ENCODE results near the gene ZNF831. TPM values are rescaled to one million over a fixed set of nuclear protein-coding genes. Genes with fewer than 3 reads are reported as not detected.

ZNF831 gene
- total RNA-seq, 1 donor = not detected

DNA sequence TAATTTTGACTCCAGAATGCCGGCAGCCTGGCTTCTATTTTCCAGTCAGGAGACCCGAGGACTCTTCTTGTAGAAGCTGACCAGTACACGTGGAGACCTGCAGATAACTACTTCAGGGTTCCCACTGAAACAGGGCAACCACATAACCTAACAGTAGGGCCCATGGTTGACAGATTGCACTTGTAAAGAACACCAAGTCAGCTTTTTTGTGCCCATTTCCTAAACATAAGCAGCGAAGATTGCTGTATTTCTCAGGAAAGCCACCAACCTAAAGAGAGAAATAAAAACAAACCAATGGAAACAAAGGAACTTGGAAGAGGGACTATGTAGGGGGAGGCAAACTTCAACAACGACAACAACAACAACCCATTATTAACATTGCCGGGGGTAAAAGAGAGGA, 86.7 kb downstream of the ZNF831 start:
- TF ChIP-seq, protein P1, sequence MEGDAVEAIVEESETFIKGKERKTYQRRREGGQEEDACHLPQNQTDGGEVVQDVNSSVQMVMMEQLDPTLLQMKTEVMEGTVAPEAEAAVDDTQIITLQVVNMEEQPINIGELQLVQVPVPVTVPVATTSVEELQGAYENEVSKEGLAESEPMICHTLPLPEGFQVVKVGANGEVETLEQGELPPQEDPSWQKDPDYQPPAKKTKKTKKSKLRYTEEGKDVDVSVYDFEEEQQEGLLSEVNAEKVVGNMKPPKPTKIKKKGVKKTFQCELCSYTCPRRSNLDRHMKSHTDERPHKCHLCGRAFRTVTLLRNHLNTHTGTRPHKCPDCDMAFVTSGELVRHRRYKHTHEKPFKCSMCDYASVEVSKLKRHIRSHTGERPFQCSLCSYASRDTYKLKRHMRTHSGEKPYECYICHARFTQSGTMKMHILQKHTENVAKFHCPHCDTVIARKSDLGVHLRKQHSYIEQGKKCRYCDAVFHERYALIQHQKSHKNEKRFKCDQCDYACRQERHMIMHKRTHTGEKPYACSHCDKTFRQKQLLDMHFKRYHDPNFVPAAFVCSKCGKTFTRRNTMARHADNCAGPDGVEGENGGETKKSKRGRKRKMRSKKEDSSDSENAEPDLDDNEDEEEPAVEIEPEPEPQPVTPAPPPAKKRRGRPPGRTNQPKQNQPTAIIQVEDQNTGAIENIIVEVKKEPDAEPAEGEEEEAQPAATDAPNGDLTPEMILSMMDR (IDR thresholded peaks at IDR 0.05; ENCODE audit: insufficient read depth, low read length) = no peak
- DNase-seq (ENCODE audit: low read depth) = no peak
- no peak overlapping the region for H3K4me3 ChIP-seq (ENCODE audit: low read depth, low read length)

DNA sequence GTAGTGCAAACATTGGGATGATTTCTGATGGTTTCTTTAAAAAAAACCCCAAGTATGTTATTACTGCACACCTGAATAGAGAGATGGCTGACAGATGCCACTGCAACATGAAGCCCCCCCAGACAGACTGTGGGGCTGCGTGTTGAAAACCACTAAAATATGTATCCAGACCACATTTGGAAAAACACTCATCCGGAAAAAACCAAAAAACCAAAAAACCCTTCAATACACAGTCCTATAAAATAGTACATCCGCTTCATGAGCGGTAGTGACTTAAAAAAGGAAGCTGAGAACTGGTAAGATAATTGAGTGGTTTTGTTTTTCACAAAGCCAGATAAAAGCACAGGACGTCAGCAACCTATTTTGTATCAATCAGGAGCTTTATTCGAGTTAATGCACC, 89.7 kb downstream of the ZNF831 start:
- no peak for DNase-seq (ENCODE audit: low read depth)
- TF ChIP-seq, protein P1 (IDR thresholded peaks at IDR 0.05; ENCODE audit: insufficient read depth, low read length) = no peak
- H3K4me3 ChIP-seq (ENCODE audit: low read depth, low read length) = no peak overlapping the region

DNA sequence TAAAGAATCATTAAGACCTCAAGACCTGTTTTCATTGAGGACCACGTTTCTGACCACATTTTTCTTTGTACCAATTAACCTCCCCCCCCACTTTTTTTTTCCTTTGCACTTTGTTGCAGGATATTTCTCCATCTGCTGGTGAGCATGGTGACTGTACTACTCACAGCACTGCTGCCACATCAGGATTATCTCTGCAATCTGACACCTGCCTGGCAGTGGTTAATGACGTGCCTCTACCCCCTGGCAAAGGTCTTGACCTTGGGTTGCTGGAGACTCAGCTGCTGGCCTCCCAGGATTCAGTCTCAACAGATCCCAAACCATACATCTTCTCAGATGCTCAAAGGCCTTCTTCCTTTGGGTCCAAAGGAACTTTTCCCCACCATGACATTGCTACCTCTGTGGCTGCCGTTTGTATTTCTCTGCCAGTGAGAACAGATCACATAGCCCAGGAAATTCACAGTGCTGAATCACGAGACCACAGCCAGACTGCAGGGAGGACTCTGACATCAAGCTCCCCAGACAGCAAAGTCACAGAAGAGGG, 90.2 kb downstream of the ZNF831 start:
- H3K4me3 ChIP-seq (ENCODE audit: low read depth, low read length) = no peak overlapping the region
- TF ChIP-seq, protein P1 (IDR thresholded peaks at IDR 0.05; ENCODE audit: insufficient read depth, low read length) = no peak
- no peak for DNase-seq (ENCODE audit: low read depth)

DNA sequence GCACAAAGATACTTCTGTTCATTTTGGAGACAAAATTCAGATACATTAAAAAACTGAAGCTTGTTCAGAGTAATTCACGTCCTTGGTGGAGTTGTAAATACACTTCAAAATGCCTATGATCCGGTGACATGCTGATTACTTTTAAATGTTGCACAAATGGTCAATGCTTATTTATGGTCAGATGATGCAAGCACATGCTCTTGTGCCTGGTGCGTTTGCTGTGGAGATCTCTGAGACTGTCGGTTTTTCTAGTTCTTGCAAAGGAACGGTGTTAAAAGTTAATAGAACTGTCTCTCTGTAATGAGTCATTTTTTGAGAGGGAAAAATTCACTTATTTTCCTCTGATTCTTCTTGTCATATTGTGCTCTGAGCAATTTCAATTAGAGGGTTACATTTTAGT, 91.6 kb downstream of the ZNF831 start:
- DNase-seq (ENCODE audit: low read depth) = no peak
- no peak overlapping the region for H3K4me3 ChIP-seq (ENCODE audit: low read depth, low read length)
- TF ChIP-seq, protein P1 (IDR thresholded peaks at IDR 0.05; ENCODE audit: insufficient read depth, low read length) = no peak

DNA sequence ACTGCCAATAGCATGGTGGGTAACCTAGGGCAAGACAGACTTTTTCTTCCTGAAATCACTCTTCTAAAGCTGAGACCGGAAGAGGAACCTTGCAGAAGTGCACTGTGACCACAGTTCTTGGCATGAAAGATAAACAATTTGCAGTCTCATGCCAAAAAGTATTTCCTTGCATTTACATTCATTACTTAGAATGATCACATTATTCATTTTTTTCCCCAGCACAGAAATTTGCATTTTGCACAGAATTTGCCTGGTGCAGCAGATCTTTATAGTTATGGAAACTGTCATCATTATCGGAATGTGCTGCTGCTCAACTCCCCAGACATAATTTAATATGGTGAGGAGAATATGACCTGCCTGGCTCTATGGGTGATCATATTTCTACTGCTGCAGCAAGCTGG, 94.6 kb downstream of the ZNF831 start:
- TF ChIP-seq, protein P1 (IDR thresholded peaks at IDR 0.05; ENCODE audit: insufficient read depth, low read length) = no peak
- H3K4me3 ChIP-seq (ENCODE audit: low read depth, low read length) = no peak overlapping the region
- no peak for DNase-seq (ENCODE audit: low read depth)

DNA sequence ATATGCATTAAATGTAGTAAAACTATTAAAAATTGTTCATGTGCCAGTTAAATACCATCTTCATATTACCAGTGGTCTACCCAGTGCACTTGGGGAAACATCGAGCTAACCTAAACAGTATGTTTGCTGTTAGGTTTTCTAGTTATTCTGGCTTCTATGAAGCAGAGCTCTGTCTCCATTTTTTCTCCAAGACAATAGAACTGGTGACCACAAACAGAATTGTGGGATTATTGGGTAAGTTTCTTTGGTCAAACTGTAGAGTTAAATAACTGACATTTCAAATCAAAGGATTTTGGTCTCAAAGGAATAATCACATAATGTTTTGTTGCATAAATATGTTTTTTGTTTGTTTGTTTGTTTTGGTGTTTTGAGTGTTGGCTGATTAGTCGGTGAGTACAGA, 96.3 kb downstream of the ZNF831 start:
- no peak for DNase-seq (ENCODE audit: low read depth)
- no peak overlapping the region for H3K4me3 ChIP-seq (ENCODE audit: low read depth, low read length)
- TF ChIP-seq, protein P1 (IDR thresholded peaks at IDR 0.05; ENCODE audit: insufficient read depth, low read length) = no peak

DNA sequence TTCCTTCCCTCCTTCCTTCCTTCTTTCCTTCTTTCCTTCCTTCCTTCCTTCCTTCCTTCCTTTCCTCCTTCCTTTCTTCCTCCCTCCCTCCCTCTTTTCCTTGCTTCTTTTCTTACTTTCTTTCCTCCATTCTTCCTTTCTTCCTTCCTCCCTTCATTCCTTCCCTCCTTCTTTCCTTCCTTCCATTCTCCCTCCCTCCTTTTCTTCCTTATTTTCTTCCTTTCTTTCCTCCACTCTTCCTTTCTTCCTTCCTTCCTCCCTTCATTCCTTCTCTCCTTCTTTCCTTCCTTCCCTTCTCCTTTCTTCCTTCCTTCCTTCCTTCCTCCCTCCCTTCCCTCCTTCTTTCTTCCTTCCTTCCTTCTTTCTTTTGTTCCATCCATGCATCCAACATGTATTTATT, 101.7 kb downstream of the ZNF831 start:
- H3K4me3 ChIP-seq (ENCODE audit: low read depth, low read length) = no peak overlapping the region
- DNase-seq (ENCODE audit: low read depth) = no peak
- TF ChIP-seq, protein P1 (IDR thresholded peaks at IDR 0.05; ENCODE audit: insufficient read depth, low read length) = no peak
